ENCODE data around the gene SLC46A2. TPM values are rescaled to one million over a fixed set of nuclear protein-coding genes. Genes with fewer than 3 reads are reported as not detected.

The SLC46A2 gene
- total RNA-seq (2022; extraction: Qiagen RNA extraction; ENCODE audit: low read depth): not detected in 5 replicates

GRCh38 chr9:112890106-112891081 is at the start of gene SLC46A2:
Gene SLC46A2 (minus strand): TSS chr9:112890876. CDS start chr9:112890681, 195 bp downstream.

Other genes with a start within 250 kb of the SLC46A2 start
- 13.6 to 34.0 TPM (median 17.0 TPM) in 5 replicates for gene INIP, start 172.8 kb downstream of the SLC46A2 start, total RNA-seq (2022; extraction: Qiagen RNA extraction; ENCODE audit: low read depth)
- gene SNX30, start 140.1 kb downstream of the SLC46A2 start, total RNA-seq (2022; extraction: Qiagen RNA extraction; ENCODE audit: low read depth): 3.6 to 6.4 TPM (median 4.8 TPM) in 5 replicates
- 0.74 to 1.3 TPM (median 0.85 TPM) in 5 replicates for gene ZNF883, start 121.3 kb upstream of the SLC46A2 start, total RNA-seq (2022; extraction: Qiagen RNA extraction; ENCODE audit: low read depth)
- 1.4 to 2.9 TPM (median 1.7 TPM) in 5 replicates for gene ZFP37, start 165.8 kb upstream of the SLC46A2 start, total RNA-seq (2022; extraction: Qiagen RNA extraction; ENCODE audit: low read depth)